ENCODE results near the gene NOD2.

- TF ChIP-seq, protein P1, sequence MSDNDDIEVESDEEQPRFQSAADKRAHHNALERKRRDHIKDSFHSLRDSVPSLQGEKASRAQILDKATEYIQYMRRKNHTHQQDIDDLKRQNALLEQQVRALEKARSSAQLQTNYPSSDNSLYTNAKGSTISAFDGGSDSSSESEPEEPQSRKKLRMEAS (IDR thresholded peaks at IDR 0.05) = no peak
- TF ChIP-seq CTCF (IDR thresholded peaks at IDR 0.05; ENCODE audit: low read depth, low read length, missing input control) (no peak), TAF1 (conservative IDR thresholded peaks at IDR 0.05) (no peak), JUND (IDR thresholded peaks at IDR 0.05) (no peak)
Measured at GRCh38 chr16:50781518-50781917, 88.1 kb downstream of the NOD2 start.

Data from liver (tissue), 3 donors.